LNCaP clone FGC (cell line): Measurements from ENCODE around the gene PTMS.

Experiments used
- DNase-seq: peaks from one replicate; pipeline ENCODE4 v3.0.0-alpha.2; 2011; ENCODE audit warnings: low read depth
- H3K4me3 ChIP-seq: 2 replicates; pipeline ENCODE4 v1.5.1; 2011; ENCODE audit warnings: mild to moderate bottlenecking, low read depth, low read length, control low read depth
- CTCF ChIP-seq: IDR thresholded peaks from 2 replicates; pipeline ENCODE4 v1.5.1; 2012; ENCODE audit warnings: mild to moderate bottlenecking; ENCODE audit not compliant: control insufficient read depth, insufficient read depth; ENCODE audit errors: extremely low read depth

The PTMS gene

GRCh38 chr12:6772726-6773589, 6.8 kb downstream of the PTMS start:
- no peak overlapping the region for H3K4me3 ChIP-seq
- no peak for TF ChIP-seq CTCF
- DNase-seq, result no peak

- H3K4me3 ChIP-seq, result no peak overlapping the region
- DNase-seq, result no peak
Measured at GRCh38 chr12:6773590-6774351, 7.6 kb downstream of the PTMS start.

GRCh38 chr12:6774499-6775062, 8.4 kb downstream of the PTMS start:
- no peak for TF ChIP-seq CTCF
- DNase-seq, result no peak
- no peak overlapping the region for H3K4me3 ChIP-seq

More at GRCh38 chr12:6773590-6774351, 7.6 kb downstream of the PTMS start:
- no peak for TF ChIP-seq CTCF

GRCh38 chr12:6775185-6776174, 9.3 kb downstream of the PTMS start:
- DNase-seq, result peak; percentile 82
- H3K4me3 ChIP-seq, result peak overlapping the region; percentile 30
- TF ChIP-seq CTCF, result no peak

- TF ChIP-seq CTCF, result no peak
- peak overlapping the region; percentile 61 for H3K4me3 ChIP-seq
- no peak for DNase-seq
Measured at GRCh38 chr12:6777386-6777785, 11.2 kb downstream of the PTMS start.

- no peak for TF ChIP-seq CTCF
- peak; percentile 44 for DNase-seq
- H3K4me3 ChIP-seq, result peak overlapping the region; percentile 61
Measured at GRCh38 chr12:6778217-6778573, 12.0 kb downstream of the PTMS start.
